AG04450 (cell line): ENCODE results near the gene PLEKHN1. TPM values are rescaled to one million over a fixed set of nuclear protein-coding genes. Genes with fewer than 3 reads are reported as not detected.
A peak's percentile ranks its signal among the peaks of the same experiment; 100 is the strongest.

Source experiments
- CTCF ChIA-PET: fragments of 300-600, 350-600 bp; formaldehyde crosslinking; extraction: SDS; loops from one replicate; lab custom pipeline; 2022; ENCODE audit warnings: antibody characterized with exemption, inconsistent platforms; lab: Charles Lee
- POLR2A ChIA-PET: fragments of 350-600 bp; formaldehyde crosslinking; extraction: SDS; loops from one replicate; lab custom pipeline; 2021; ENCODE audit warnings: antibody characterized with exemption, inconsistent platforms; lab: Yijun Ruan, JAX
- DNase-seq: peaks from one replicate; pipeline ENCODE4 v3.0.0-alpha.2; 2011; ENCODE audit warnings: low read depth, low spot score
- H3K27ac ChIP-seq: one replicate; pipeline ENCODE4 v1.5.1; 2012; ENCODE audit warnings: low read depth, low read length, control low read depth
- H3K27me3 ChIP-seq: one replicate; pipeline ENCODE4 v1.6.0; 2012; ENCODE audit warnings: low read length; ENCODE audit not compliant: control insufficient read depth, insufficient read depth
- H3K4me3 ChIP-seq: 2 replicates; pipeline ENCODE4 v1.5.1; 2011; ENCODE audit warnings: mild to moderate bottlenecking, low read depth, low read length, control low read depth
- H3K9me3 ChIP-seq: 2 replicates; pipeline ENCODE4 v1.5.1; 2012; ENCODE audit warnings: low read length; ENCODE audit not compliant: control insufficient read depth, insufficient read depth
- CTCF ChIP-seq: IDR thresholded peaks from 2 replicates; pipeline ENCODE4 v1.5.1; 2011; ENCODE audit warnings: low read depth, low read length, control low read depth, inconsistent platforms
- polyA minus RNA-seq: library from RNA; depleted of rRNA, polyadenylated mRNA; stranded (reverse); fragments of >200 nt; gene quantifications from 2 replicates; pipeline ENCODE4 v1.2.3, GENCODE V29; 2011; rRNA and poly(A)+ RNA removed
- polyA plus RNA-seq: library from polyadenylated mRNA; depleted of rRNA; stranded (reverse); fragments of >200 nt; gene quantifications from 2 replicates; pipeline ENCODE4 v1.2.3, GENCODE V29; 2011; rRNA removed

Gene PLEKHN1
- polyA plus RNA-seq (0.06 and 0.15 TPM in 2 replicates), polyA minus RNA-seq (0.09 and 0.14 TPM in 2 replicates)

GRCh38 chr1:966135-966703 lies at the start of gene PLEKHN1:
PLEKHN1 (plus strand) TSS chr1:966482; CDS start chr1:966532, 50 bp downstream.
- ChIA-PET POLR2A (interaction anchor here (0.6 to 1.4 kb wide), 7 partner anchors 10 to 64 kb away, joined by 3 to 12 read pairs (median 5); no protein-coding TSS in a partner anchor), CTCF (interaction anchor here (1.3 to 1.5 kb wide), 2 partner anchors 36 to 62 kb away, joined by 3 to 11 read pairs; no protein-coding TSS in a partner anchor)
- no peak for DNase-seq

GRCh38 chr1:917076-917459 lies 49.2 kb upstream of the PLEKHN1 start:
- POLR2A ChIA-PET, result interaction anchor here (0.9 to 1.2 kb wide), 4 partner anchors 12 to 42 kb away, joined by 3 to 4 read pairs (median 4); partner anchors contain the start of gene NOC2L
- Histone ChIP-seq H3K27ac (no peak overlapping the region), H3K9me3 (no peaks in the 10 kb centered on the region; the same call in 1 of the 2 replicates), H3K4me3 (no peak overlapping the region), H3K27me3 (peaks cover 2% of the 10 kb centered on the region)
- CTCF ChIA-PET, result interaction anchor here (1.2 kb wide), 1 partner anchor 12 kb away, joined by 7 read pairs; no protein-coding TSS in a partner anchor
- no peak for DNase-seq
- no peak for TF ChIP-seq CTCF

More at GRCh38 chr1:966135-966703, at the start of gene PLEKHN1:
- Histone ChIP-seq H3K4me3 (peak within 1 kb of the TSS; percentile 74), H3K27ac (no peak within 1 kb of the TSS), H3K27me3 (peaks cover 13% of the 10 kb centered on the region), H3K9me3 (peaks cover 6% of the 10 kb centered on the region; the same call in 1 of the 2 replicates)
- TF ChIP-seq CTCF, result no peak

- peaks cover 2% of the 10 kb centered on the region for H3K27me3 ChIP-seq
- H3K27ac ChIP-seq, result no peak overlapping the region
- DNase-seq, result no peak
- H3K9me3 ChIP-seq, result no peaks in the 10 kb centered on the region; the same call in 1 of the 2 replicates
- ChIA-PET CTCF (interaction anchor here (1.2 kb wide), 1 partner anchor 13 kb away, joined by 7 read pairs; no protein-coding TSS in a partner anchor), POLR2A (interaction anchor here (0.6 to 1.2 kb wide), 4 partner anchors 11 to 272 kb away, joined by 3 to 4 read pairs (median 3); no protein-coding TSS in a partner anchor)
- TF ChIP-seq CTCF, result no peak
- H3K4me3 ChIP-seq, result no peak overlapping the region
These were observed 48.7 kb upstream of the PLEKHN1 start for GRCh38 chr1:917466-918091.

GRCh38 chr1:918353-918752 lies 47.9 kb upstream of the PLEKHN1 start:
- no peaks in the 10 kb centered on the region; the same call in 1 of the 2 replicates for H3K9me3 ChIP-seq
- TF ChIP-seq CTCF, result no peak
- no peak for DNase-seq
- ChIA-PET CTCF (interaction anchor here (2.9 kb wide), 1 partner anchor 13 kb away, joined by 15 read pairs; no protein-coding TSS in a partner anchor), POLR2A (no interaction called here)
- no peak overlapping the region for H3K4me3 ChIP-seq
- H3K27ac ChIP-seq, result no peak overlapping the region
- peaks cover 6% of the 10 kb centered on the region for H3K27me3 ChIP-seq
